Lower lobe of right lung (tissue), 2 donors: Measurements from ENCODE around the gene BLACAT1. TPM values are rescaled to one million over a fixed set of nuclear protein-coding genes. Genes with fewer than 3 reads are reported as not detected.

Source experiments
- ATAC-seq, 2 donors: fragments of 200-7000 bp; cut with Tn5 transposase; one replicate each; pipeline ENCODE4 v1.9.1; 2020 to 2022; ENCODE audit warnings: mild to moderate bottlenecking in 2 of 2, moderate library complexity in 2 of 2
- DNase-seq: peaks from one replicate; pipeline ENCODE4 v3.0.0-alpha.2; 2020
- H3K27ac ChIP-seq: fragments of 200-600 bp; one replicate; pipeline ENCODE4 v1.8.0; 2022
- H3K27me3 ChIP-seq: fragments of 200-600 bp; one replicate; pipeline ENCODE4 v1.8.0; 2022; ENCODE audit warnings: low read depth
- H3K36me3 ChIP-seq: fragments of 200-600 bp; one replicate; pipeline ENCODE4 v1.8.0; 2022; ENCODE audit warnings: mild to moderate bottlenecking
- H3K4me1 ChIP-seq: fragments of 200-600 bp; one replicate; pipeline ENCODE4 v1.8.0; 2022
- H3K4me3 ChIP-seq: fragments of 200-600 bp; one replicate; pipeline ENCODE4 v1.8.0; 2022; ENCODE audit warnings: mild to moderate bottlenecking
- H3K9me3 ChIP-seq: fragments of 200-600 bp; one replicate; pipeline ENCODE4 v1.8.0; 2022
- intact Hi-C: fragments of 100-400 bp; cut with DNase I; formaldehyde crosslinking; loops from one replicate; pipeline ENCODE4 v1.11.0; 2022
- total RNA-seq: library from RNA; stranded (reverse); fragmentation: NEBNext Ultra II Directional; extraction: Animal tissue kit (Norgen Biotek cat#: 25700); gene quantifications from one replicate; pipeline ENCODE4 v1.2.1, GENCODE V29; 2021
- TF ChIP-seq, protein P1 (sequence below): fragments of 200-600 bp; IDR thresholded peaks from one replicate; pipeline ENCODE4 v1.8.0; 2022; ENCODE audit warnings: antibody characterized with exemption, mild to moderate bottlenecking
- donor health status: DM: no; HTN: yes; CAD: no; lungs with severe emphysema.

BLACAT1 gene
- total RNA-seq, 1 donor from 2014 or later, result 1.0 TPM

DNA sequence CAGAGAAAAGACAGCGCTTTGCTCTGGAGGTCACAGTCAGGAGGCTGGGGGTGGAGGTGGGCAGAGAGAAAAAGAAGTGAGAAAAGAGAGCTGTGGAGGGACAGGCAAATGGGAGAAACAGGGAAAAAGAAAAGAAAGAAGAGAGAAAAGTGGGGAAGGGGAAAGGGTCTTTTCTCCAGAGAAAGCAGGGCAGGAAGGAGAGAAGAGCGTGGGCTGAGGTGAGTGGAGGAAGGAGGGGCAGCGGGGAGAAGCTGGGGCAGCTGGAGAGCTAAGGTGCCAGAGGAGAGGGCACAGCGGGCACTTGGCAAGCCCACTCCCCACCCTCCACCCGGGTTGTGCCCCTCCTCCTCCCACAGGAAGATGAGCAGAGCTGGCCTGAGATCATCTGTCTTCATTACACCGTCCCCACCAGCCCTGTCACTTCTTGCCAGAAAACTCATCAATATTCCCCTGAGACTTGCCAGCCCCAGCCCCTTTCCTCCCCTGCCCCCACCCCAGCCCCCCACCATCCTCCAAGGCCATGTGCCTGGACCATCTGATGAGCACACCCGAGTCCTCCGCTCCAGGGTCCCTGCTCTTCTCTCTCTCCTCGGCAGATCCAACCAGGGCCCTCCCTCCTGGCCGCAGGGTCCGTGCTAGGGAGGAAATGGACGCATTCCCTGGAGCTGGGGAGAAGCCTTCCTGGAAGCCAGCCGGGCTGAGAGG lies 17.0 kb upstream of the BLACAT1 start:
- Histone ChIP-seq H3K27ac (no peak overlapping the region), H3K4me3 (no peak overlapping the region), H3K36me3 (no peaks in the 10 kb centered on the region), H3K4me1 (no peaks in the 10 kb centered on the region), H3K27me3 (peaks cover 13% of the 10 kb centered on the region), H3K9me3 (no peaks in the 10 kb centered on the region)
- no peak for ATAC-seq
- TF ChIP-seq, protein P1, sequence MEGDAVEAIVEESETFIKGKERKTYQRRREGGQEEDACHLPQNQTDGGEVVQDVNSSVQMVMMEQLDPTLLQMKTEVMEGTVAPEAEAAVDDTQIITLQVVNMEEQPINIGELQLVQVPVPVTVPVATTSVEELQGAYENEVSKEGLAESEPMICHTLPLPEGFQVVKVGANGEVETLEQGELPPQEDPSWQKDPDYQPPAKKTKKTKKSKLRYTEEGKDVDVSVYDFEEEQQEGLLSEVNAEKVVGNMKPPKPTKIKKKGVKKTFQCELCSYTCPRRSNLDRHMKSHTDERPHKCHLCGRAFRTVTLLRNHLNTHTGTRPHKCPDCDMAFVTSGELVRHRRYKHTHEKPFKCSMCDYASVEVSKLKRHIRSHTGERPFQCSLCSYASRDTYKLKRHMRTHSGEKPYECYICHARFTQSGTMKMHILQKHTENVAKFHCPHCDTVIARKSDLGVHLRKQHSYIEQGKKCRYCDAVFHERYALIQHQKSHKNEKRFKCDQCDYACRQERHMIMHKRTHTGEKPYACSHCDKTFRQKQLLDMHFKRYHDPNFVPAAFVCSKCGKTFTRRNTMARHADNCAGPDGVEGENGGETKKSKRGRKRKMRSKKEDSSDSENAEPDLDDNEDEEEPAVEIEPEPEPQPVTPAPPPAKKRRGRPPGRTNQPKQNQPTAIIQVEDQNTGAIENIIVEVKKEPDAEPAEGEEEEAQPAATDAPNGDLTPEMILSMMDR, result no peak
- no peak for DNase-seq
- intact Hi-C loops, result no loop called here

DNA sequence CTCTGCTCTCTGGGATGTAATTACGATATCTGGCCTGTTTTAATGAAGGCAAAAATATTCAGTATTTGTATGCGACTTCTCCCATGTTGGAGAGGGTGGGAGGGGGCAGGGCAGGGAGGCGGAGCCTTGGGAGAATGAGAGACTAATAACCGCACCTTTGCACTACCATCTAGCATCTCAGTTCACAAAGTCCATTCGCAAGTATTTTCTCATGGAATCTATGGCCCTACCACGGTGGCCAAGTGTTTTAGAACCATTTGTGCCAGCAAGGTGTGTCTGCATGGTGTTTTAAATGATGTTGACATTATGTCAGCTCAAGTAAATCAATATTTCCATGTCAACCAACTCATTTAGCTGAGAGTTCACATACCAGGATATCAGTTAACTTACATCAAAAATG lies 14.3 kb upstream of the BLACAT1 start:
- Histone ChIP-seq H3K27ac (no peak overlapping the region), H3K4me1 (no peaks in the 10 kb centered on the region), H3K27me3 (peaks cover 10% of the 10 kb centered on the region), H3K36me3 (no peaks in the 10 kb centered on the region), H3K9me3 (no peaks in the 10 kb centered on the region), H3K4me3 (no peak overlapping the region)
- TF ChIP-seq, protein P1, result no peak
- DNase-seq (no peak), ATAC-seq (no peak)
- intact Hi-C loops, result no loop called here

GRCh38 chr1:205466595-205467220 lies 10.9 kb upstream of the BLACAT1 start:
- no peaks in the 10 kb centered on the region for H3K4me1 ChIP-seq
- ATAC-seq (no peak), DNase-seq (no peak)
- no peak overlapping the region for H3K27ac ChIP-seq
- H3K27me3 ChIP-seq, result peaks cover 6% of the 10 kb centered on the region
- H3K9me3 ChIP-seq, result no peaks in the 10 kb centered on the region
- H3K36me3 ChIP-seq, result no peaks in the 10 kb centered on the region
- H3K4me3 ChIP-seq, result no peak overlapping the region
- TF ChIP-seq, protein P1, result no peak
- intact Hi-C loops, result no loop called here

DNA sequence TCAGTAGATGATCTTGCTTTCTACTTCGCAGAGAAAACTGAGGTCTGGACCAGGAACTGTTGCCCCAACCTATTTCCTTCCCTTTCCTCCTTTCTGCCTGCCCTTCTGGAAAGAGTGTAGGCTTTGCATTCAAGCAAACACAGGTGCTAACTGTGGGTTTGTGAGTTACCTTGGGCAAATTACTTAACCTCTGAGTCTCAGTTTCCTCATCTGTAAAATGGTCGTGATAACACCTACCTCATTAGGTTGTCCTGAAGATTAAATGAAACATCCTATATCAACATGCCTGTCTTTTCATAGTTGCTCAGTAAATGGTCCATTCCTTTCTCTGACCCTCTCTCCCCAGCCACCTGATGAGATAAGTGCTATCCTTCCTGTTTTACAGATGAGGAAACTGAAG lies 9.5 kb upstream of the BLACAT1 start:
- H3K27ac ChIP-seq, result no peak overlapping the region
- no peak for ATAC-seq
- intact Hi-C loops, result no loop called here
- no peaks in the 10 kb centered on the region for H3K36me3 ChIP-seq
- no peaks in the 10 kb centered on the region for H3K9me3 ChIP-seq
- H3K27me3 ChIP-seq, result peaks cover 10% of the 10 kb centered on the region
- no peak for DNase-seq
- H3K4me3 ChIP-seq, result no peak overlapping the region
- TF ChIP-seq, protein P1, result no peak
- H3K4me1 ChIP-seq, result no peaks in the 10 kb centered on the region

DNA sequence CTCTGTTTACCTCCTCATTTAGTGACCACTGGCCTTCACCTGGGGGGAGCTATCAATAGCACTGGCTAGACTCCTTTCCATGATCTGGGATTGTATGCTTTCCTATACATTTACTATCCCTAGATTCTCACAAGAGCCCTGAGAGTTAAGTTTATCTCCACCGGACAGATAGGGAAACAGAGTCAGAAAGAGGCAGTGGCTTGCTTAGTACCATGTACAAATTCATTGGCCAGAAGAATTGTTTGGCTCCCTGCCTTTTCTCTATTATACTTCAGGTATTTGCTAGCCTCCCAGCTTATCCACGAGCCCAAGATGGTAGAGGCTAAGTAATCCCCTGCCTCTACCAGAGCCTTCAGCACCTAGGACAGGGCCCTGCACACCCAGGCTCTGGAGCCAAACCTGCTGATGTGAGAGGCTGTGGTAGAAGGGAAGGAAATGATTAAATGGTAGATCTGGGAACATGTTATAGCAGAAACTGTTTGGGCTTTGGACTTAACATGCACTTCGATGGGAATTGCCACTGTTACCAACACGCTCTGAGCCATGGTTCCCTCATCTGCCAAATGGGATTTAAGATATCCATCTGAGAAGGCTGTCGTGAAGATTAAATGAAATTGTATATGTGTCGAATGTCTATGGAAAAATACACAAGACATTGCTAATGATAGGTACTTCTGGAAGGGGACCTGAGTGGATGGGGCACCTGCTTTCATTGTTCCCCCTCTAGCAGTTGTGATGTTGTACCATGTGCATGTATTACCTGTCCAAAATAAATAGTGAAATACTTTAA lies 3.1 kb upstream of the BLACAT1 start:
- peak; percentile 54 to 70 for ATAC-seq
- DNase-seq, result no peak

More for the DNA sequence above, 3.1 kb upstream of the BLACAT1 start:
- Histone ChIP-seq H3K27me3 (peaks cover 68% of the 10 kb centered on the region), H3K4me1 (peaks cover 23% of the 10 kb centered on the region), H3K27ac (no peak overlapping the region), H3K4me3 (no peak overlapping the region), H3K36me3 (no peaks in the 10 kb centered on the region), H3K9me3 (no peaks in the 10 kb centered on the region)
- intact Hi-C loops, result no loop called here
- TF ChIP-seq, protein P1, result no peak
